BE2C (cell line): ENCODE results near the gene CD36.

Experiments used
- DNase-seq: peaks from one replicate; pipeline ENCODE4 v3.0.0-alpha.2; 2020
- H3K27me3 ChIP-seq: fragments of 250-450 bp; sonication (Bioruptor Pico); 2 replicates; pipeline ENCODE4 v1.5.1; 2020; ENCODE audit warnings: mild to moderate bottlenecking
- H3K36me3 ChIP-seq: fragments of 250-450 bp; sonication (Bioruptor Pico); 2 replicates; pipeline ENCODE4 v1.5.1; 2020; ENCODE audit warnings: mild to moderate bottlenecking
- H3K4me1 ChIP-seq: fragments of 250-450 bp; sonication (Bioruptor Pico); 2 replicates; pipeline ENCODE4 v1.5.1; 2020
- H3K4me3 ChIP-seq: 2 replicates; pipeline ENCODE4 v1.5.1; 2011; ENCODE audit warnings: low read depth, low read length
- H3K9me3 ChIP-seq: fragments of 250-450 bp; sonication (Bioruptor Pico); 2 replicates; pipeline ENCODE4 v1.5.1; 2020
- CTCF ChIP-seq: IDR thresholded peaks from 2 replicates; pipeline ENCODE4 v1.5.1; 2012; ENCODE audit warnings: mild to moderate bottlenecking, low read depth, low read length

The CD36 gene

GRCh38 chr7:80711531-80711930, 73.1 kb downstream of the CD36 start:
- no peak for DNase-seq
- H3K36me3 ChIP-seq = no peaks in the 10 kb centered on the region
- no peak overlapping the region for H3K4me3 ChIP-seq
- TF ChIP-seq CTCF = no peak
- no peaks in the 10 kb centered on the region for H3K4me1 ChIP-seq
- no peaks in the 10 kb centered on the region for H3K9me3 ChIP-seq
- H3K27me3 ChIP-seq = no peaks in the 10 kb centered on the region

- Histone ChIP-seq H3K4me3 (no peak overlapping the region), H3K4me1 (no peaks in the 10 kb centered on the region), H3K27me3 (no peaks in the 10 kb centered on the region), H3K9me3 (no peaks in the 10 kb centered on the region), H3K36me3 (no peaks in the 10 kb centered on the region)
- TF ChIP-seq CTCF = no peak
- no peak for DNase-seq
These were observed 80.8 kb downstream of the CD36 start for GRCh38 chr7:80719261-80719660.

GRCh38 chr7:80720146-80720545, 81.7 kb downstream of the CD36 start:
- Histone ChIP-seq H3K36me3 (no peaks in the 10 kb centered on the region), H3K9me3 (no peaks in the 10 kb centered on the region), H3K27me3 (no peaks in the 10 kb centered on the region), H3K4me1 (no peaks in the 10 kb centered on the region), H3K4me3 (no peak overlapping the region)
- TF ChIP-seq CTCF = no peak
- no peak for DNase-seq

GRCh38 chr7:80721883-80722615, 83.6 kb downstream of the CD36 start:
- DNase-seq = no peak
- Histone ChIP-seq H3K9me3 (no peaks in the 10 kb centered on the region), H3K4me1 (no peaks in the 10 kb centered on the region)

GRCh38 chr7:80722616-80723195, 84.3 kb downstream of the CD36 start:
- no peak overlapping the region for H3K4me3 ChIP-seq
- H3K36me3 ChIP-seq = no peaks in the 10 kb centered on the region
- no peak for TF ChIP-seq CTCF
- no peaks in the 10 kb centered on the region; the same call in 1 of the 2 replicates for H3K27me3 ChIP-seq
- DNase-seq = no peak
- H3K9me3 ChIP-seq = no peaks in the 10 kb centered on the region
- H3K4me1 ChIP-seq = no peaks in the 10 kb centered on the region

More at GRCh38 chr7:80721883-80722615, 83.6 kb downstream of the CD36 start:
- Histone ChIP-seq H3K36me3 (no peaks in the 10 kb centered on the region), H3K27me3 (no peaks in the 10 kb centered on the region), H3K4me3 (no peak overlapping the region)
- TF ChIP-seq CTCF = no peak

- Histone ChIP-seq H3K4me3 (no peak overlapping the region), H3K27me3 (no peaks in the 10 kb centered on the region; the same call in 1 of the 2 replicates), H3K9me3 (no peaks in the 10 kb centered on the region), H3K4me1 (no peaks in the 10 kb centered on the region), H3K36me3 (no peaks in the 10 kb centered on the region)
- no peak for DNase-seq
- no peak for TF ChIP-seq CTCF
These were observed 85.9 kb downstream of the CD36 start for GRCh38 chr7:80724249-80724871.
